HG03159 (cell line): ENCODE results near the gene CISTR.
"Not testable (repeated sequence)": the region's sequence is repeated elsewhere in the genome, so short reads cannot be mapped to it uniquely, and the experiment has no call there.

Experiments used
- ATAC-seq: cut with Tn5 transposase; IDR thresholded peaks from one replicate; pipeline ENCODE4 v1.9.1; 2021; ENCODE audit warnings: mild to moderate bottlenecking, moderate library complexity; ENCODE audit not compliant: unreplicated experiment

The CISTR gene

GRCh38 chr12:53765891-53766290 lies 14.1 kb upstream of the CISTR start:
- no peak for ATAC-seq

GRCh38 chr12:53764615-53765014 lies 12.8 kb upstream of the CISTR start:
- no peak for ATAC-seq

- ATAC-seq, result not testable (repeated sequence)
Observed at GRCh38 chr12:53762793-53763192, 11.0 kb upstream of the CISTR start.

- ATAC-seq, result no peak
Observed at GRCh38 chr12:53761306-53761705, 9.5 kb upstream of the CISTR start.

GRCh38 chr12:53759261-53759660 lies 7.5 kb upstream of the CISTR start:
- no peak for ATAC-seq

GRCh38 chr12:53758730-53759103 lies 6.9 kb upstream of the CISTR start:
- ATAC-seq, result no peak

GRCh38 chr12:53758081-53758729 lies 6.4 kb upstream of the CISTR start:
- no peak for ATAC-seq

GRCh38 chr12:53757101-53757770 lies 5.5 kb upstream of the CISTR start:
- peak; percentile 68 for ATAC-seq

GRCh38 chr12:53756300-53757100 lies 4.7 kb upstream of the CISTR start:
- no peak for ATAC-seq

GRCh38 chr12:53755893-53756292 lies 4.1 kb upstream of the CISTR start:
- no peak for ATAC-seq

- no peak for ATAC-seq
Observed at GRCh38 chr12:53755451-53755891, 3.7 kb upstream of the CISTR start.

GRCh38 chr12:53754633-53755264 lies 3.0 kb upstream of the CISTR start:
- no peak for ATAC-seq

GRCh38 chr12:53754188-53754585 lies 2.4 kb upstream of the CISTR start:
- ATAC-seq, result no peak

- ATAC-seq, result no peak
Observed at GRCh38 chr12:53752621-53753020, 842 bp upstream of the CISTR start.

GRCh38 chr12:53752192-53752601 lies 418 bp upstream of the CISTR start:
- ATAC-seq, result no peak

GRCh38 chr12:53750812-53751335 lies 905 bp downstream of the CISTR start:
- no peak for ATAC-seq

GRCh38 chr12:53749986-53750811 lies 1.6 kb downstream of the CISTR start:
- no peak for ATAC-seq

GRCh38 chr12:53748072-53748840 lies 3.5 kb downstream of the CISTR start:
- no peak for ATAC-seq

GRCh38 chr12:53747095-53747494 lies 4.7 kb downstream of the CISTR start:
- no peak for ATAC-seq
